Skin of body (tissue), 2 donors: Measurements from ENCODE around the gene AP5B1. TPM values are rescaled to one million over a fixed set of nuclear protein-coding genes. Genes with fewer than 3 reads are reported as not detected.

Experiments used
- DNase-seq: peaks from one replicate; lab custom pipeline; 2025; lab: John Stamatoyannopoulos, UW
- total RNA-seq: library from RNA; depleted of rRNA; stranded (reverse); fragments of >200 nt; gene quantifications from one replicate; pipeline ENCODE4 v1.2.3, GENCODE V29; 2014

The AP5B1 gene
- total RNA-seq, 1 donor from 2014 or later = 6.9 TPM

GRCh38 chr11:65802841-65803240 lies 22.1 kb upstream of the AP5B1 start:
- no peak for DNase-seq

GRCh38 chr11:65801153-65801987 lies 20.6 kb upstream of the AP5B1 start:
- no peak for DNase-seq

GRCh38 chr11:65798882-65799281 lies 18.1 kb upstream of the AP5B1 start:
- DNase-seq = no peak

- no peak for DNase-seq
These were observed 16.9 kb upstream of the AP5B1 start for GRCh38 chr11:65797711-65798110.

- no peak for DNase-seq
These were observed 16.2 kb upstream of the AP5B1 start for GRCh38 chr11:65796726-65797601.

- no peak for DNase-seq
These were observed 14.1 kb upstream of the AP5B1 start for GRCh38 chr11:65794570-65795510.

- no peak for DNase-seq
These were observed 13.0 kb upstream of the AP5B1 start for GRCh38 chr11:65793625-65794400.

- no peak for DNase-seq
These were observed 12.4 kb upstream of the AP5B1 start for GRCh38 chr11:65793144-65793581.

- no peak for DNase-seq
These were observed 11.7 kb upstream of the AP5B1 start for GRCh38 chr11:65792456-65792855.

GRCh38 chr11:65791719-65792213 lies 11.0 kb upstream of the AP5B1 start:
- DNase-seq = no peak

- DNase-seq = no peak
These were observed 10.3 kb upstream of the AP5B1 start for GRCh38 chr11:65790902-65791650.

GRCh38 chr11:65790104-65790901 lies 9.5 kb upstream of the AP5B1 start:
- no peak for DNase-seq

GRCh38 chr11:65789230-65790103 lies 8.7 kb upstream of the AP5B1 start:
- no peak for DNase-seq

GRCh38 chr11:65788821-65789220 lies 8.0 kb upstream of the AP5B1 start:
- DNase-seq = no peak

GRCh38 chr11:65787649-65788622 lies 7.2 kb upstream of the AP5B1 start:
- no peak for DNase-seq
